LNCaP clone FGC (cell line): ENCODE measurements around the gene GPSM1.

Experiments
- DNase-seq: peaks from one replicate; pipeline ENCODE4 v3.0.0-alpha.2; 2011; ENCODE audit warnings: low read depth
- H3K4me3 ChIP-seq: 2 replicates; pipeline ENCODE4 v1.5.1; 2011; ENCODE audit warnings: mild to moderate bottlenecking, low read depth, low read length, control low read depth
- TF ChIP-seq, protein P1 (sequence below): IDR thresholded peaks from 2 replicates; pipeline ENCODE4 v1.5.1; 2012; ENCODE audit warnings: mild to moderate bottlenecking; ENCODE audit not compliant: control insufficient read depth, insufficient read depth; ENCODE audit errors: extremely low read depth

GPSM1 gene

DNA sequence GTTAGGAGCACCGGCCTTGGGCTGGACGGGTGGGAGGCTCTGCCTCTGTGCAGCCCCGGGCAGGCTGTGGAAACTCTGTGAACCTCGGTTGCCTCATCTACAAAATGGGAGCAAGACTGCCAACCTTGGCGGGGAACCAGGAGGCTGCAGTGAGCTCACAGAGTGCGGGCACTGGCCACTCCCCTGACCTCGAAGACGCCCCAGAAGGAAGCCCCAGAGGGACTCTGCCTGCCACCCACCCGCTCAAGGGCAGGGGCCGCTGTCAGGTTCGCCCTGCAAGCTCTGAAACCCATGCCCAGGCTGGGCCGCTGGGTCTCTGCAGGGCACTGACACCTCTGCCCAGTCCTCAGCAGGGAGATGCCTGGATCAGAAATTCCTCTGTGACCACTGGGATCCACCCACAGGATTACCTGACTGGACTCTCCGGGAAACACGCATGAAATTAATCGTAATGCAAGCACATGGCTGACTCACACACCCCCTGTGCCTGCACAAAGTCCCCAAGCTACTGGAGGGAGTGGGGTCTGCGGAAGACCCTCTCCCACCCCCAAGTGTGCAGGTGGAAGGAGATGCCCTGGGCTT is 30.8 kb upstream of the GPSM1 start:
- TF ChIP-seq, protein P1, sequence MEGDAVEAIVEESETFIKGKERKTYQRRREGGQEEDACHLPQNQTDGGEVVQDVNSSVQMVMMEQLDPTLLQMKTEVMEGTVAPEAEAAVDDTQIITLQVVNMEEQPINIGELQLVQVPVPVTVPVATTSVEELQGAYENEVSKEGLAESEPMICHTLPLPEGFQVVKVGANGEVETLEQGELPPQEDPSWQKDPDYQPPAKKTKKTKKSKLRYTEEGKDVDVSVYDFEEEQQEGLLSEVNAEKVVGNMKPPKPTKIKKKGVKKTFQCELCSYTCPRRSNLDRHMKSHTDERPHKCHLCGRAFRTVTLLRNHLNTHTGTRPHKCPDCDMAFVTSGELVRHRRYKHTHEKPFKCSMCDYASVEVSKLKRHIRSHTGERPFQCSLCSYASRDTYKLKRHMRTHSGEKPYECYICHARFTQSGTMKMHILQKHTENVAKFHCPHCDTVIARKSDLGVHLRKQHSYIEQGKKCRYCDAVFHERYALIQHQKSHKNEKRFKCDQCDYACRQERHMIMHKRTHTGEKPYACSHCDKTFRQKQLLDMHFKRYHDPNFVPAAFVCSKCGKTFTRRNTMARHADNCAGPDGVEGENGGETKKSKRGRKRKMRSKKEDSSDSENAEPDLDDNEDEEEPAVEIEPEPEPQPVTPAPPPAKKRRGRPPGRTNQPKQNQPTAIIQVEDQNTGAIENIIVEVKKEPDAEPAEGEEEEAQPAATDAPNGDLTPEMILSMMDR, result no peak
- DNase-seq, result no peak
- H3K4me3 ChIP-seq, result peak overlapping the region; percentile 38

DNA sequence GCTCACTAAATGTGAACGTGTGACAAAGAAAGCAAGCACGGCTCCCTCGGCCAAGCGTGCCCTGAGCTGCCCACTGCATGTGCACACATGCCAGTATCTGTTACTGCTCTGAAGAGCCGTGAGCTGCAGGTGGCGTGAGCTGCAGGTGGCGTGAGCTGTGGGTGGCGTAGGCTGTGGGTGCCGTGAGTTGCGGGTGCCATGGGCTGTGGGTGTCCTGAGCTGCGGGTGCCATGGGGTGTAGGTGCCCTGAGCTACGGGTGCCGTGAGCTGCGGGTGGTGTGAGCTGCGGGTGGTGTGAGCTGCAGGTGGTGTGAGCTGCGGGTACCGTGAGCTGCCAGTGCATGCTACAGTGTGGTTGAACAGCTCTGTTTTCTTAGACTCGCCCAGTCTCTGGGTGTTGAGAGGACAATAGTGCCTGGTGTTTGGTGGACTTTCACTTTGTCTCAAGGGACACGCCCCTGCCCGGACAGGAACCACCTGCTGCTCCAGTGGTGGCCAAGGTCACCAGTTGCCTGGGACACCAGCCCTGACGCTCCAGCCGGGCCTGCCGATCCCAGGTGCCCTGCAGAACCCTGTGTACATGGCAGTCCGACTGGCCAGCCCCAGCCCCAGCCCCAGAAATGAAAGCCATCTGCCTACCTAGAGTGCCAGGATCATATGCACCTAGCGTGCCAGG is 30.2 kb upstream of the GPSM1 start:
- DNase-seq, result peak; percentile 41
- TF ChIP-seq, protein P1, result no peak

DNA sequence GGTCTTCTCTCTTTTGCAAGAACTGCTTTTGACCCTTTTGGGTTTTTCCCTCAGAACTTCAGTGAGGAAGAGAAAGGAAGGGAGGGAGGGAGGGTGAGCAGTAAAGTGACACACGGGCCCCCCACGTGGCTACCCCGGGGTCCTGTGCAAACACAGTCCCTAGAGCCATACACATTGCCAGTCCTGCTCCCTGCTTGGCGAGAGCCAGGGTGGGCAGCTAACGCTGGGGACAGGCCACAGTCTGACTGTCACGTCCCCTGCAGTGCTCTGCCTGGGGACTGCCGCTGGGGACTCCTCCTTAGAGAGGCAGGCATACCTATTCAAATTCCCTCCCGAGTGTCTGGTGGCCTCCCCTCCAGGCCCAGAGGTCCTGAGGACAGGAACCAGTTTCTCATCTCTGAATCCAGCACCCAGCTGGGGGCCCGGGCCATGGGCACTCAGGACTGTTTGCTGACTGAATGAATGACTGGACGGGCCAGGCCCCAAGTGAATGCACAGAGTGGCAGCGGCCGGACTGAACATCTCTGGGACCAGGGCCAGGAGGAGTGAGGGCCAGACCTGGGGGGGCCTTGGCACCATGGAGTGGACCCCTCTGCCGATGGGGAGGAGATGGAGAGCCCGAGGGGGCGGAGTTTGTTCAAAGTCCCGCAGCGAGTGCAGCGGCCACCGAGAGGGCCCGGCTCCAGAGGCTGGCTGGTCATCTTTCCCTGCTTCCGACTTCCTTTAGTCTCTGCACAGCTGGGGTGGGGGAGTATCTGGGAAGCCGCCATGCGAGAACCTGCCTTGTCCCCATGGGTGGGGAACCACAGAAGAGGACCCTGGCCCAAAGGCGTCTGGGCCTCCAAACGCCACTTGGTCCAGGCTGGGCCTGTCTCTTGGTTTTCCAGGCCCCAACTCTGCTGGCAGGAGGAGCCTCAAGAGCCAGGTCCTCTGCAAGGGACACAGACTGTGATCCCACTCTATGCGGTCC is 29.3 kb upstream of the GPSM1 start:
- H3K4me3 ChIP-seq, result no peak overlapping the region
- no peak for DNase-seq
- TF ChIP-seq, protein P1, result no peak

More for the DNA sequence above, 30.2 kb upstream of the GPSM1 start:
- H3K4me3 ChIP-seq, result peak overlapping the region; percentile 38

DNA sequence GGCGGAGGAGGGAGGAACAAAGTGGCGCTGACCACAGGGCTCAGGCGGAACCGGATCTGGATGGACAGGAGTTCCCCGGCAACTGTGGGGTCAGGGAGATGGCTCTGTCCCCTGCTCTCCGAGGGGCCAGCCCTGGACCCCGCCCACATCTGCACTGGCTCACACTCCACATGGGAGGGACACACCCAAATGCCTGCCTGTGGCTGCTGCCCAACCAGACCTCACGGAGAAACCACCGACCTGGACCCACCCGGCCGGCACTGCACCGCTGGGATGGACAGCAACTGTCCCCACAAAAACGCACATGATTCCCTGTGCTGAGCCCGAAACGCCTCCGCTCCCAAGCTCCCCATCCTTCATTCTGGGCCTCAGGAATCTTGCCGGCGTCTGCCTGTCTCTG is 28.2 kb upstream of the GPSM1 start:
- no peak for DNase-seq
- TF ChIP-seq, protein P1, result no peak
- H3K4me3 ChIP-seq, result no peak overlapping the region

DNA sequence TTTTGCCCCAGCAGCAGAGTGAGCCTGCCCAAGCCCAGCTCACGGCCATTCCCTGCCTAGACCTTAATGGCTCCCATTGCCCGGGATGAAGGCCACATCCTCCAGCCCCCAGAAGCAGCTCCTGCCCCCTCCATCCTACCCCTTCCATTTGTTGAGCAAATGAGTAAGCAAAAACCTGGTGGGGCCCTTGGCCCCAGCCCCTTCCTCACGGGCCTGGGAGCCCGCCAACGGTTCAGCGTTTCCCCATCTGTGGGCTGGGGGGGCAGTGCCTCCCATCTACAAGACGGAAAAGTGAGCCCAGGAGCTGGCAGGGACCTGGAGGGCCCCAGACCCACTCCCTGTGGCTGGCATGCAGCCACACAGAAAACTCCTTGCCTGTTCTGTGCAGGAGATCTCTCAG is 27.8 kb upstream of the GPSM1 start:
- no peak overlapping the region for H3K4me3 ChIP-seq
- TF ChIP-seq, protein P1, result no peak
- no peak for DNase-seq

DNA sequence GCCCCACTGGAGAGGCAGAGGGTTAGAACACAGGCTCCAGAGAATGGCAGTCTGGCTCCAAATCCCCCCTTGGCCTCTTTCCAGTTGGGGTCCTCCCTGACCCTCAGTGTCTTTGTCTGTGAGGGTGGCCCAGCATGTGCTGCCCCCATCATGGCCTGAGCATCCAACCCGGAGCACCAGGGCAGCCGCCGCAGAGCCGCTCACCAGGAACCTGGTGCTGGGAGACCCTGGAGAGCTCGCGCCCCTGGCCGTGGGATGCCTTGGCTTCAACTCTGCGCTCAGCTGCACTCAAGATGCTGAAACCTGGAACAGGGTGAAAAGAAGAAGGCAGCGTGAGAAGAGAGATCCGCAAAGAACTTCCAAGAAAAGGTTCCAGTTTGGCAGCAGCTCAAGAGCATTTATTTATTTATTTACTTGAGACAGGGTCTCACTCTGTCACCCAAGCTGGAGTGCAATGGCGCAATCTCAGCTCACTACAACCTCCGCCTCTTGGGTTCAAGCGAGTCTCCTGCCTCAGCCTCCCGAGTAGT is 27.3 kb upstream of the GPSM1 start:
- TF ChIP-seq, protein P1, result no peak
- H3K4me3 ChIP-seq, result no peak overlapping the region
- DNase-seq, result no peak
